ENCODE results near the gene SEMA6D.

GRCh38 chr15:47780971-47781370, 63.7 kb downstream of the SEMA6D start:
- TF ChIP-seq CTCF (IDR thresholded peaks at IDR 0.05; ENCODE audit: poor library complexity), result no peak
- no peak for TF ChIP-seq EZH2 (IDR thresholded peaks at IDR 0.05; ENCODE audit: borderline replicate concordance)

Measured in hepatocyte (in vitro differentiated cells).